Cerebellar cortex (tissue), 1 donor: ENCODE measurements around the gene HOXC9.

Experiments used
- DNase-seq: peaks from one replicate; pipeline ENCODE4 v3.0.0-alpha.2; 2015; ENCODE audit warnings: low spot score

The HOXC9 gene

DNA sequence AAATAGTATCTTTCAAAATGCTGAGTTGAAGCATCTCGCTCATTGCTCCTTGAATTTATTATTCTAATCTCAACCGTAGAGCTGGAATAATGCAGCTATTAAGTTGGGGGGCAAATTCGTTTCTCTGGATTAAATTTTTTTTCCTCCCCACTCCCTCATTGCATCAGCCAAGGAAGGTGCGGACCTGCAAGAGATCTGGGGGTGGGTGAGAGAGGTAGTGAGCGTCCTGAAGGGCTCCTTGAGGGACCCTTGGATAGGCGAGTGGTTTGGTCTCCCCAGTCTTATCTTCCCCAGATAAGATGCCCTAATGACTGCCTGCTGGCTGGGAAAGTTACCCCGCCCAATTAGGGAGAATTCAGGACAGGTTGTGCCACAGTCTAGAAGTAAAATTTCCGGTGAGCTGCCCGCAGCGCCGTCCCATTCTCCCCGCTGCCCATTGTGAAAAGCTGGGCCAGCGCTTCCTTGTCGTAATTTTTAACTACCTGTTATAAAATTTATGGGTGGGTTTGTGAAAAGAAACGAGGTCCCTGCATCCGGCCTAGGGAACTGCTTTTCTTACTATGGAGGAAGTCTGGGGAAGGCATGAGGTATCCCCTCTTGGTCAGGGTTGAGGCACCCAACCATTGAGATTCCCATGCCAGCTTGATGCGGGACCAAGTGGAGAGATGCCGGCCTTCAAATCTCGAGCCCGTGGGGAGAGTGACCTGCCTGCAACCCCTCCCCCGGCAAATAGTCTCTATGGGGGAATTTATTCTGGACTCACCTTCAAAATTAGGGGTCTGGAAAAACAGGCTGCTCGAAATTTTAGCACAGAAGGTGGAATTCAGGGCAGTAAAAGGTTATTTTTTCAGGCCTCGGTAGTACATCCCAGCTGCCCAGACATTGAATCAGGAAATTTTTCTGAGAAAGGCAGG is 15.3 kb downstream of the HOXC9 start:
- DNase-seq: no peak

DNA sequence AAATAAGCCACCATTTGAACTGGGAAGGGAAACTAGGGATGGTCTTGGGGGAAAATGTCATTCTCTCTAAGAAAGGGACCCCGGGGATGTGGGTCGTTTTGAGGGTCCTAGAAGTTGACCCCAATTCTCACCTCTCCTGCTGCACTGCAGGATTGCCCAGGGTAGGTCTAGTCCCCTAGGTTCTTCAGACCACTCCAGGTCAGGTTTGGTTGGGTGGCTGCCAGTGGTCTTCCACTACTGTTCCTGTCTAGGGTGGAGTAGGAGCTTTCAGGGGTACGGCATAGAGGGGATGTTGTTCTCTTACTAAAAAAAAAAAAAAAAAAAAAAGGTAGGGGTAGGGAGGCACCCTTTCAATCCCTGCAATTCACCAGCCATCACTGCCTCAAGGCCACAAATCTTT is 16.1 kb downstream of the HOXC9 start:
- no peak for DNase-seq

DNA sequence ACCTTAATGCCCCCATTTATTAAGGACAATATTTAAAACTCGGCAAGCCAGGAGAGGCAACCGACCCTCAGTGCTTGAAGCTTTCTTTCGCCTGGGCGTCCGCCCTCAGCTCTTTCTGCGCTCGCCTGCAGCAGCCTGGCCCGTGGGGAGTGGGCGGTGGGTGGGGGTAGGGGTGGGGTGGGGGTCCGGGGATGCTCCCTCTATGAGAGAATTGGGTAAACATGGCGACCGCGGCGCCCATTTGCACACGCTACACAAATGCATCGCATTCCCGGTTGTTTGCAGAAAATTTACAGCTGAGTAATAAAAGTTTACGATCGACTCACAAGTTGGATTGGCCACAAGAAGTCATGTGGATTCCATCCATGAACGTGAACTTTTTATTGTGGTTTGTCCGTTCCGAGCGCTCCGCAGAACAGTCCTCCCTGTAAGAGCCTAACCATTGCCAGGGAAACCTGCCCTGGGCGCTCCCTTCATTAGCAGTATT is 16.6 kb downstream of the HOXC9 start:
- DNase-seq: peak; percentile 81

DNA sequence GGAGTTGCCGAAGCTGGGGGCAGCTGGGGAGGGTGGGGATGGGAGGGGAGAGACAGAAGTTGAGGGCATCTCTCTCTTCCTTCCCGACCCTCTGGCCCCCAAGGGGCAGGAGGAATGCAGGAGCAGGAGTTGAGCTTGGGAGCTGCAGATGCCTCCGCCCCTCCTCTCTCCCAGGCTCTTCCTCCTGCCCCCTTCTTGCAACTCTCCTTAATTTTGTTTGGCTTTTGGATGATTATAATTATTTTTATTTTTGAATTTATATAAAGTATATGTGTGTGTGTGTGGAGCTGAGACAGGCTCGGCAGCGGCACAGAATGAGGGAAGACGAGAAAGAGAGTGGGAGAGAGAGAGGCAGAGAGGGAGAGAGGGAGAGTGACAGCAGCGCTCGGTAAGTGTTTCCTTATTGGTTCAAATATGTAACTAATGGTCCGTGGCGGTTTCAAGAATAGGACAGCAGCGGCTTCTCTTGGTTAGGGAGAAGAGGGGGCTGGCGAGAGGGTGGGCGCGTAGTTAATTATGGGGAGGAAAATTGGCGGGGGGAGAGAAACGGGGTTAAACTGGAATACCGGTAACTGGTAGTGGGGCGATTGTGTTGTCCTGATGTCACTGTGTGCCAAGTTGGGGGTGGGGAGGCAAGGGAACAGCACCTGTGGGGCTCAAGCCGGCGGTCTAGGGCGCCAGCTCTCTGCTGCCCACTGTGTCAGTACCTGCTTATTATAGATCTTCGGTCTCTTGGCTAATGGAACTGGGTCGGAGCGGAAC is 17.2 kb downstream of the HOXC9 start:
- DNase-seq: peak; percentile 77

DNA sequence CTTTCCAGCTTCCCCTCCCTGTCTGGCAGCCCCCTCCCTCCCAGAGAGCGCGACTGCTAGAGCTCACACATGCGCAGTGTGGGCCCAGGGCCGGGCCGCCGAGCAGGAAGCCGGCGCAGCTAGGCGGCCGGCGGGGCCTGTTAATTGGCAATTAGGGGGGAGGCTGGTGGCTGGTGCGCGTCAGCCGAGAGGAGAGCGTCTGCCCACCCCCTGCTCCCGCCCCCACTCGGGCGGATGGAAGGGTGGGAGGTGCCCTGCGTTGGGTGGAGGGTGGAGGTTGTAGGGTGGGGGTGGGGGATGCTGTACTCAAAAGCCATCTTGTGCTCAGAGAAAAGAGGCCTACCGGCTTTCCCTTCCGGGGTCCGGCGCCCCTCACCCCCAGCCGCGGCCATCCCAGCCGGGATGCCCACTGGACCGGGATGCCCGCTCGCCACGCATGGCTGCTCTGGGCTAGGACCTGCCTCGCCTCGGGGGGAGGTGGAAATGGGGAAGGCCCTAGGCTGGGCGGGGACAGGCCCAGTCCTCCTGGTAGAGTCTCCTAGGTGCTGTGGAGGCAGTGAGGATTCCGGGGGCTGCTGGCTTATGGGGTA is 18.0 kb downstream of the HOXC9 start:
- DNase-seq: peak; percentile 88

DNA sequence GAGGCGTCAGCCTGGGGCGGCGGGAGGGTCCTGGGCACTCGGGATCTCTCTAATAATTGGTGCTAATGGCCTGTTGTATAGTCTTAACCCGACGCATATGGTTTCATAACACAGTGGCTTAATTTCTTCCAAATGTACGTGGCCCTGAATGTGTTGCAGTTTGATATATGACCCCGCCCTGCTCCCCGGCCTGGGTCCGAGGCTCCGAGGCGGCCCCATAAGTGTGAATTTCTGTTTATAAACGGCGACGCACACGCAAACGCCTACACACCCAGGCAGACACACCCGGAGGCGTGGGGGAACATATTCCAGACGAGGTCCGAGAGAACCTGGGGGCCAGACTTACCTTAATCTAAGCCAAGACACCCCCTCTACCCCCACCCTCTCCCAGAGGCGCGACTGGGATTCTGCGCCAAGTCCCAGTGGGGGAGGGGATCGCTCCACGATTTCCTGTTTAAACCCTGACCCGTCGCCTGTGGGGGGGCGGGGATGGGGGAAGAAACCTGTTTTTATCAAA is 18.6 kb downstream of the HOXC9 start:
- DNase-seq: no peak

DNA sequence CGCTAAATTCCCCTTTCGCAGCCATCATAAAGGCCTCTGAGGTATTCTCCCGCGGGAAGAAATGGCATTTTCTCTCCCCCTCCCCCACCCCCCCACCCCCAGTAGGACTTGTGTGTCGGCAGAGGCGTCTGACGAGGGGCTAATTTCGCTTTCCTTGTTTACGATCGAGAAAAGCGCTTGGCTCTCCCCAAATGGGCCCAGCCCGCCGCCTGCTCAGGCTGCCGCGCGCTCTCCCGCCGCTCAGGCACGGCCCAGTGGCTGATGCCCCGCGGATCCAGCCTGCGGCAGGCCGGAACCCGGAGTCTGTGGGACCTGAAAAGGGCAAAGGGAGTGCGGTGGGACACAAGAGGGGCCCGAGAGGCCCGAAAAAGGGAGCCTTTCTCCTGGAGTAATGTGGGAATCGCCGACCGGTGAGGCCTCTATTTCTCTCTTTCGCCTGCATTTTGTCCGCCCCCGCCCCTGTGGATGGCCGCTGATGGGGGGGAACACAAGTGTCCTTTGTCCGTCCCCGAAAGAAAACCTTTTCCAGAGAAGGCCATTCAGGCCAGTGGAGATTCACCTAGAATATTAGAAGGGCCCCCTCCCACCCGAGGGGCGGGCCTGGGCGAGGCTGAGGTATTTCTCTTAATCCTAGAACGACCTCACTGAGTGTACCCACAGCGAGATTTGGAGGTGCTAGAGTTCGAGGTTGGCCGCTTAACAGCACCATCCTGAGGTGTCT is 19.3 kb downstream of the HOXC9 start:
- DNase-seq: no peak

DNA sequence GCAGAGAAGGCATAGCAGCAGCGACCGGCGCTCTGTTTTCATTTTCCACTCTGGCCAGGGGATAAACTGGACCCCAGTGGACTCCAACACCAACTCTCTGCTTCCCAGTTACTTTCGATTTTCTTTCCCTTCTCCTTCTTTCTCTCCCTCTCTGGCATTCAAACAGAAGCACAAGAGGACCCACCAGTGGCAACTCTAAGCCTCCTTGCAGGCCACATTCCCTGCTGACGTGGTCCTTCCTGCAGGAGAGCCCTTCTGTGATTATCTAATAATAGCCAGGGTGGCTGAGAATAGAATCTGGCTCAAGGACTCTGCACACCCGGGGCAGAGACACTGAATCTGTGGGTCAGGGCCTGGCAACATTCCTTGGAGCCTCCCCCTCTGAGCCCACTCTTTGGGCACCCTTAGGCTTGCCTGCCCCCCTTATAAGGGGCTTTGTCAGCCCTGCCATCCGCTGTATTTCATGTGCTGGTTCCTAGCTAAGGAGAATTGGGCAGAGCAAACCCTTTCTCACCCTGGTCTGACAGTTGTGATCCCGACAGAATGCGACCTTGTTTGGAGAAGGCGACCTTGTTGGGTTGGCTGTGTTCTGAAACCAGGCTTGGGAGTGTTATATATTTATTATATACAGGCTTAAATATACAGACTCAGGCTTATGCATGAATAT is 20.1 kb downstream of the HOXC9 start:
- DNase-seq: no peak

DNA sequence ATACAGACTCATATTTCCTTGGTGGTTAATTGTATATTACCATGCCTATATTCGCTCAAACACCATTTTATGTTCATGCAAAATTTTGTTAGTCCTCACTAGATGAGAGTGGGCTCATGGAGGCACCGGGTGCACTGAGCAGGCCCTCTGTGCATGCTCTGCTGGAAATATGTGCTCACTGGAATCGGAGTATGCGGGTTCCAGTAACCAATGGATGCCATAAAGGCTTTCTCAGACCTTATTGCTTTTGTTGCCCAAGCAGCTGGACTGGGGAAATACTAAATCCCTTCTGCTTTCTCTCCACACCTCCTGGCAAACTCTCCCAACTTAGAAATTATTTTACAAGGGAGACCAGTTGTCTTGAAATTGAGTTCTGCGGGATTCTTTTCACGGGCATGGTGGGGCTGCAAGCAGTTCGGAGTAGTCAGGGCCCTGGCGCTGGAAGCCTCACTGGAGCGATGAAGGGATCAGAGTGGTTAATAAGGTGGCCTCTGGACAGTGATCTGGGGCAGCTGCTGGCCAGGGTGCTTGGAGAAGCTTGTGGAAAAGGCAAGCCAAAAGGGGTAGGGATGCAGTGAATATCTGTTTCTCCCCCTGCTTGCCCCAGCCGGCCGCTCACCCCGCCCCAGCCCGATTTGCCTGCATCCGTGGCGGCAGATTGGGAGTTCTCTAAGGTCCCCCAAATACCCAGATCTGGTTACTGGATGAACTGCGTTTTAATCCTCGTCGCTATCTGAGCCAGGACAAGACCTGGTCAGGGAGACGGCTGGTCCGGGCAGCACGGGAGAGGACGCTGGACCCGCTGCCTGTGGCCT is 20.8 kb downstream of the HOXC9 start:
- DNase-seq: no peak

DNA sequence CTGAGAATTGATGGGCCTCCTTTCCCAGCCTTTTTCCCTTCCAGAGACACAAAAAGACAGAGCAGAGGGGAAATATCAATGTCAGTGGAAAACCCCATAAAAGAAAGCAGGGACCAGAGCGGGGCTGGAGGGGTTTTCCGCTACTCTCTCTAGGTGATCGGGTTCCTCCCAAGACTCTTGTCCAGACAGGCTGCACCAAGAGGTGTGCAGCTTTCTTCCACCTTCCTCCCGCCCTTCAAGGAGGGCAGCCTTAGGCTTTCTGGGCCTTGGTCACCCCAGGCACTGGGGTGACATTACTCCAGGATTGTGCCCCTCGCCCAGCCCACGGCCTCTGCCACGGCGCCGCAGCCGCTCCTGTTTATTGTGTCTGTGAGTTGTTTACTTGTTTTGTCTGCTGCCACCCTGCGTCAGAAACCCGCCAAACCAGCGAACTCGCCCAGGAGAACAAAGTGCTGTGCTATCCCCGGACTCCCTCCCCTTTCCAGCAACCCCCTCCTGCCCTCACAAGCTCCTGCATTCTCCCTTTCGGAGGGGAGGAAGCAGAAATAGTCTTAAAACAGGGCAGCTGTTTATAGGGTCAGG is 21.6 kb downstream of the HOXC9 start:
- DNase-seq: no peak

DNA sequence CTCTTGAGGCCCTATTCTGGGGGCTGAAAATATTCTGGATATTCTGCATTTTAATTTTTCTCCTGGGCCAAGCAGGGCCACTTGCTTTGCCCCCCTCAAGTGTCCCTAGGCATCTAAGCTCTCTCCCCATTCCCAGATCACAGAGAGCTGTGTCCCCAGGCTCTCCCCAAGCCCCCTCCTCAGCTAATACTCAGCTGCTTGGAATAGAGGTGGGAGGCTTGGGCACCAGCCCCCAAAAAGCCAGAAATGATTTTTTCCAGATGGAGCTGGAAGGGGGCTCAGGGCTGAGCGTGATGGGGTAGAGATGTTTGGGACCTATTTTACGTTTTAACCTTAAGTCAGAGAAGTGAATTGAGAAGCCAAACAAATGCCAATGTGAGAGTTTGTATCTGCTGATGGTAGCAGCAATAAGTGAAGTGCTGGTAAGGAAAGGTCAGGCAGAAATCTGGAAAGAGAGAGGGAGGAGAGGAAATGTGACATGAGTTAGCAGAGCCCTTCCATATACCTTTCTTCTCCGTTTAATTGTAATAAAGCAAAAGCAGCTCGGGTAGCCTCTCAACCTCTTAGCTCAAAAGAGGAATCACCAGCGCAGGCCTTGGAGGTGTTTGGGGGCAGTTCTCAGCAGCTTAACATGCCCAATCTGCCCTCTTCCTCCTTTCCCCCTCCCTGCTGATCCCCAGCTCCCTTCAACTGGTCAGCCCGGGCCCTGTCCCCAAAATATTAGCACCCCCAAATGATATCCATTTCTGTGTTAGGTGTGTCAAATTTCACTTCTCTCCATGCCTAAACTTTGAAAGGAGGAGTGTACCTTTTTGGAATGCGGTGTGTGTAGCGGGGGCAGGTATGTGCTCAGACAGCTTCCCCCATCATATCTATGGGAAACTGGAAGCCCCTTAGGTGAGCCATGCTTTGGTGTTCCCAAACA is 23.3 kb downstream of the HOXC9 start:
- no peak for DNase-seq

DNA sequence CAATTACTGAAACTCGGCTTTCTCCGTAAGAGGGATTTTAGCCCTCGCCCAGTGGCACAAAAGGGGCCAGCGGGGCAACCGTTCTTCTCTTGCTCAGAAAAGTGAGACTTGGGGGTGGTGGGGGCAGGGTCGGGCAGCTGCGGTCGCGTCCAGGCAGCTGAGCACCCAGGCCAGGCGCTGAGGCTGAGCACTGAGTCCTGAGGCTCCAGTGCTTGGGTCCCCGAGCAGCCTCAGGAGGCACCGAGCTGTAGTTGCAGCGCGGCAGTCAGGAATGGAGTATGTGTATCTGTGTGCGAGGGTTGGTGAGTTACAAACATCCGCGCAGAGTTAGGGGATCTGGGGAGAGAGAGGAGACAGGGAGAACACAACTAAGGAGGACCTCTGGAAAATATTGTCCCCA is 24.2 kb downstream of the HOXC9 start:
- DNase-seq: no peak

DNA sequence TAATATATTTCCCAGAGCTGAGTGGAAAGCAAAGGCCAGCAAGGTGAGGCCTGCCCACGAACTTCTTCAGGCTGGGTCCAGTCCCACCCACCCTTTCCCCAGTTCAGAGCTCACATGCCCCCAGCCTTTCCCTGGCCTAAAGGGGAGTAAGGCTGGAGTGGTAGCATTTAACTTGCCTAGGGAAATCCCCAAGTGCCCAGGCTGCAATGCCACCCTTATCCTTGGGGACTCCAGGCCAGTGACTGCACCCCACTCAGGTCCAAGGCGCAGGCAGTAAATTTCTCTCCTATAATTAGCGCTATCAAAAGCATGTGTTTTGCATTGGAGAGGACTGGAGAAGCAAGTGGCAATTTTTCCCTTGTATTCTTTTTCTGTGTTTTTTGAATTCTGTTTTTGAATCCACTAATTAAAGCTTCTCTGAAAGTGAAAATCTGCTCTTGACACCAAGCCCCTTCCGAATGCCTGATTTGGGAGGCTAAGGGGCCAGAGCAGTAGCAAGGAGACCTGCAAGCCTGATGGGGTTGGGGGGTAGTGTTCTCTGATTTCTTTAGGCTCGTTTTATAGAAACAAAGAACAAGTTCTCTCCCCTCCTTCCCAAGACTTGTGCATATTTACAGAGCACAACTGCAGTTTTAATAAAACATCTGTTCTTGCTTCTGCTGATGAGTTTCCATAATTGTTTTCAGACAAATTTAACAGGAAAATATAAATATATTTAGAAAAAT is 24.8 kb downstream of the HOXC9 start:
- no peak for DNase-seq

DNA sequence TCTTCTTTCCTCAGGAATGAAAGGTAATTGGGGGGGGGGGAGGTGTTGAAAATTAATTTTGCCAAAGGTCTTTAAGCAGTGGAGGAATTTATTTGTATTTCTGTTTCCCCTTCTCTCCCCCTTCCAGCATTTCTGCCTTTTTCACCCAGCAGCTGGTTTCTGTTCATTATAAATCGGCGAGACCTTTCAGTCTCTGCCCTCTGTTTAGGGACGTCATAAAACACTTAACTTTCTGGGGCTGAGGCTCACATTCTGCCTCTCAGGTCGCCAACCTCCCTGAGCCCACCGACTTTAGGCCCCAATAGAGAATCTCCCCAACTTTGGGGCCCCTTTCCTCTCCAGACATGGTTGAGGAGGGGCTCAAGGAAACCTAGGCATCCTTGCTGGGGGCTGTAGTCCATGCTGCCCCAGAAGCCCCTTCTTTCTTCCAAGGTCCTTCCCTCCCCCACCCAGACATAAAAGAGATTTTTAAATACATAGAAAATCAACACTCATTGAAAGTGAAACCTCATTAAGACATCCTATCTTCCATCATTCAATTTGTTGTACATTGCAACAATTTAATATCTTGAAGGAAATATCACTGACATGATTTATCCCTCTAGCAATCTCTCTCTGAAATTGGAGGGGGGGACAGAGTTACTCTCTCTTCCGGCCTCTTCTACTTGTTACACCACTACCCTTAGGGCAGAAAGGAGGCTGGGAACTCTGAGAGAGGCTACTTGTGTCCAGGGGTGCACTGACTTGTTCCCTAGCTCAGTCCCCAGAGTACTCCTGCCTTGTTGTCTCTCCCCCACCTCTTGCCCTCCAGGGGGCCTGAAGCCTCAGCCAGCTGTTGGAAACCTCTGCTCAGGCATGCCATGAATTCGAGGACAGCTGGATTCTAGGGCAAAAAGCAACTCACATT is 25.8 kb downstream of the HOXC9 start:
- DNase-seq: no peak

DNA sequence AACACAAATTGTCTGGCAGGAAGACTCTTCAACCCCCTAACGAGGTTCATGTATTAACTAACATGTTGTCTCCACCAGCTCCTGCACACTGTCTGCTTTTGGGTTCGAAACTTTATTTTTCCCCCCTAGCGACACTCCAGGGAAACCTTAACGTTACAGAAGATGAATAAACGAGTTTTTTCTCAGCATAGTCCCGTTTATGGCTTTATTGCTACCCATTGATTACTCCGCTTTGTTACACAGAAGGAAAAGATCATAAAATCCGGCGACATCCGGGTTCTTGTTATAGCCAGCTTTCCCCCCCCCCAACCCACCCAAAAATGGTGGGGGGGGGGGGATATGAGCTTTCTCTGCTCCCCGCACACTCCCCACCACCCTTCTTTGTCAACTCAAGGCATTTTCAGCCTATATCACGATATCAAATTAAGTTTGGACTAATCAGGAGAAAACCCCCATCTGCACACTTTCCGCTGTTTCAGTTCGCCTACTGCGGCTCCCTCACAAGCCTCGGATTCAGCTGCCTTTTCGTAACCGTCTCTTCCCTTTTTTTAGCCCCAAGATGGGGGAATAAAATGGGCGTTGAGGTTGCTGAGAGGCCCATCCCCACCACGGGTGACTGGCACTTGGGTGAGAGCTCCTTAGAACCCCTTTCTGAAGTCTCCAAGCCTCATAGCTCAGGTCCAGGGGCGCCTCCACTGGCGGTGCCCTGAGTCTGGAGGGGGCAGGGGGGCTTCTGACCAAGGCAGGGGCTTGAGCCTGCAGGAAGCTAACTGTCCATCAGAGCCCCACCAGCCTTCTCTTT is 26.9 kb downstream of the HOXC9 start:
- DNase-seq: no peak

DNA sequence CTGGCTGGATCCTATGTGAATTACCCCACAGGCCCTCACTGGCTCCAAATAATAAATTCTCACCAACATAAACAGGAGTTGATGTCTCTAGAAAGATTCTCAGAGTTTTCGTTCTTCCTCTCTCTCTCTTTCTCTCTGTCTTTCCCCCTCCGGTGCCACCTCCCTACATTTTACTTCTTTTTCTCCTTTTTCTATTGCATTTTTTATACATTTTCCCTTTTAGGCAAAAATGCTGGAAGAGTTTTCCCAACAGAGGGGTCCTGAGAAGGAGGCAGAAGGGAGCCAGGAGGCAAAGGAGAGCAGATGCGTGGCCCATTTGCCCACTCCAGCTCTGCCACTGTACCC is 27.5 kb downstream of the HOXC9 start:
- no peak for DNase-seq
